Activated CD4-positive, alpha-beta T cell treated with anti-CD3 and anti-CD28 coated beads, Interleukin-2, amount 50 U/mL, for 16 hours (primary cell): ENCODE results near the gene MRPL40.
"Not testable (repeated sequence)": the region's sequence is repeated elsewhere in the genome, so short reads cannot be mapped to it uniquely, and the experiment has no call there.

Experiments
- DNase-seq: peaks from one replicate; pipeline ENCODE4 v3.0.0-alpha.2; 2020

MRPL40 gene

GRCh38 chr22:19442166-19442565, 9.8 kb downstream of the MRPL40 start:
- no peak for DNase-seq

GRCh38 chr22:19443544-19444211, 11.3 kb downstream of the MRPL40 start:
- DNase-seq, result no peak

GRCh38 chr22:19445279-19445982, 13.1 kb downstream of the MRPL40 start:
- DNase-seq, result not testable (repeated sequence)

- no peak for DNase-seq
These were observed 14.4 kb downstream of the MRPL40 start for GRCh38 chr22:19446603-19447329.

GRCh38 chr22:19447330-19448075, 15.2 kb downstream of the MRPL40 start, which contains the start of gene C22orf39:
Gene C22orf39, minus strand, starts transcription at chr22:19447711. Its CDS starts 23 bp downstream, at chr22:19447688.
- peak; percentile 95 for DNase-seq

GRCh38 chr22:19448076-19448607, 15.8 kb downstream of the MRPL40 start:
- DNase-seq, result peak; percentile 41

- DNase-seq, result peak; percentile 84
These were observed 16.5 kb downstream of the MRPL40 start for GRCh38 chr22:19448739-19449421.

- no peak for DNase-seq
These were observed 17.1 kb downstream of the MRPL40 start for GRCh38 chr22:19449422-19449767.

GRCh38 chr22:19450363-19451175, 18.2 kb downstream of the MRPL40 start:
- DNase-seq, result no peak

GRCh38 chr22:19451570-19451969, 19.2 kb downstream of the MRPL40 start:
- no peak for DNase-seq

- no peak for DNase-seq
These were observed 21.4 kb downstream of the MRPL40 start for GRCh38 chr22:19453718-19454117.

GRCh38 chr22:19454156-19454555, 21.8 kb downstream of the MRPL40 start:
- no peak for DNase-seq

GRCh38 chr22:19455033-19455432, 22.7 kb downstream of the MRPL40 start:
- no peak for DNase-seq

GRCh38 chr22:19455585-19456370, 23.4 kb downstream of the MRPL40 start:
- DNase-seq, result no peak

- DNase-seq, result no peak
These were observed 24.2 kb downstream of the MRPL40 start for GRCh38 chr22:19456541-19456940.

- no peak for DNase-seq
These were observed 25.6 kb downstream of the MRPL40 start for GRCh38 chr22:19457828-19458428.

GRCh38 chr22:19460036-19460435, 27.7 kb downstream of the MRPL40 start:
- no peak for DNase-seq

- no peak for DNase-seq
These were observed 29.2 kb downstream of the MRPL40 start for GRCh38 chr22:19461506-19461905.

- DNase-seq, result no peak
These were observed 30.7 kb downstream of the MRPL40 start for GRCh38 chr22:19463008-19463407.
